Fibroblast of lung (primary cell): ENCODE results near the gene TXNDC11. TPM values are rescaled to one million over a fixed set of nuclear protein-coding genes. Genes with fewer than 3 reads are reported as not detected.

Source experiments
- DNase-seq, 2 donors: peaks; one replicate each; pipeline versions ENCODE4 v3.0.0 to v3.0.0-alpha.2; 2010; ENCODE audit warnings: low read depth in 2 of 2
- H2AFZ ChIP-seq: 2 replicates; pipeline ENCODE4 v1.5.1; 2012; ENCODE audit warnings: low read length, control low read depth, inconsistent platforms
- H3K27ac ChIP-seq: 2 replicates; pipeline ENCODE4 v1.5.1; 2011; ENCODE audit warnings: low read length, control low read depth; ENCODE audit not compliant: insufficient read depth
- H3K27me3 ChIP-seq: 2 replicates; pipeline ENCODE4 v1.5.1; 2011; ENCODE audit warnings: mild to moderate bottlenecking, low read length; ENCODE audit not compliant: control insufficient read depth, insufficient read depth
- H3K36me3 ChIP-seq: 2 replicates; pipeline ENCODE4 v1.5.1; 2011; ENCODE audit warnings: low read length; ENCODE audit not compliant: control insufficient read depth, insufficient read depth
- H3K4me1 ChIP-seq: 2 replicates; pipeline ENCODE4 v1.5.1; 2011; ENCODE audit warnings: low read length; ENCODE audit not compliant: control insufficient read depth, insufficient read depth; ENCODE audit errors: extremely low read depth
- H3K4me2 ChIP-seq: 2 replicates; pipeline ENCODE4 v1.5.1; 2011; ENCODE audit warnings: low read length, control low read depth; ENCODE audit not compliant: insufficient read depth; ENCODE audit errors: extremely low read depth
- H3K4me3 ChIP-seq, 4 experiments: fragments of 200-600 bp in 1 of 4; sonication (generic) in 1 of 4; replicated peaks in 1 of 4; 2 replicates each; pipeline ENCODE4 v1.5.1; 2011 to 2016; ENCODE audit warnings: low read length in 4 of 4, low read depth in 3 of 4, mild to moderate bottlenecking in 3 of 4, control low read depth in 2 of 4, inconsistent platforms in 1 of 4, mixed read lengths in 1 of 4; ENCODE audit not compliant: insufficient read depth in 1 of 4; ENCODE audit errors: control extremely low read depth in 1 of 4
- H3K79me2 ChIP-seq: 2 replicates; pipeline ENCODE4 v1.5.1; 2012; ENCODE audit warnings: mild to moderate bottlenecking, low read length, inconsistent platforms; ENCODE audit not compliant: control insufficient read depth, insufficient read depth
- H3K9ac ChIP-seq: 2 replicates; pipeline ENCODE4 v1.5.1; 2011; ENCODE audit warnings: mild to moderate bottlenecking, low read length, control low read depth; ENCODE audit not compliant: insufficient read depth
- H3K9me3 ChIP-seq: 2 replicates; pipeline ENCODE4 v1.5.1; 2012; ENCODE audit warnings: low read depth, low read length; ENCODE audit not compliant: control insufficient read depth, insufficient read depth
- H4K20me1 ChIP-seq: 2 replicates; pipeline ENCODE4 v1.5.1; 2011; ENCODE audit warnings: low read length; ENCODE audit not compliant: control insufficient read depth, insufficient read depth; ENCODE audit errors: extremely low read depth
- EZH2 ChIP-seq: IDR thresholded peaks from 2 replicates; pipeline ENCODE4 v1.5.1; 2012; ENCODE audit warnings: low read length, control low read depth, mild to moderate bottlenecking; ENCODE audit errors: missing control alignments
- polyA plus RNA-seq, 2 donors: library from polyadenylated mRNA; depleted of rRNA in 1 of 2; stranded (reverse) in 1 of 2; unstranded in 1 of 2; fragments of >200 nt; gene quantifications; 2 replicates each; pipeline ENCODE4 v1.2.1, GENCODE V29; 2011 to 2012; ENCODE audit warnings: missing spikeins in 1 of 2
- total RNA-seq: library from RNA; depleted of rRNA; stranded (reverse); fragments of >200 nt; gene quantifications from 2 replicates; pipeline ENCODE4 v1.2.1, GENCODE V29; 2014
- TF ChIP-seq, protein P1 (sequence below), 2 donors: IDR thresholded peaks in 1 of 2; conservative IDR thresholded peaks in 1 of 2; 1 replicate in 1 of 2; 2 replicates in 1 of 2; pipeline ENCODE4 v1.5.1; 2011 to 2012; ENCODE audit warnings: low read length in 2 of 2, control low read depth in 1 of 2, inconsistent platforms in 1 of 2, low read depth in 1 of 2, mild to moderate bottlenecking in 1 of 2

TXNDC11 gene
- total and polyA plus RNA-seq, 2 donors (not counting 1 experiment from before 2014, with no cell fraction given): 26.8 to 46.2 TPM

DNA sequence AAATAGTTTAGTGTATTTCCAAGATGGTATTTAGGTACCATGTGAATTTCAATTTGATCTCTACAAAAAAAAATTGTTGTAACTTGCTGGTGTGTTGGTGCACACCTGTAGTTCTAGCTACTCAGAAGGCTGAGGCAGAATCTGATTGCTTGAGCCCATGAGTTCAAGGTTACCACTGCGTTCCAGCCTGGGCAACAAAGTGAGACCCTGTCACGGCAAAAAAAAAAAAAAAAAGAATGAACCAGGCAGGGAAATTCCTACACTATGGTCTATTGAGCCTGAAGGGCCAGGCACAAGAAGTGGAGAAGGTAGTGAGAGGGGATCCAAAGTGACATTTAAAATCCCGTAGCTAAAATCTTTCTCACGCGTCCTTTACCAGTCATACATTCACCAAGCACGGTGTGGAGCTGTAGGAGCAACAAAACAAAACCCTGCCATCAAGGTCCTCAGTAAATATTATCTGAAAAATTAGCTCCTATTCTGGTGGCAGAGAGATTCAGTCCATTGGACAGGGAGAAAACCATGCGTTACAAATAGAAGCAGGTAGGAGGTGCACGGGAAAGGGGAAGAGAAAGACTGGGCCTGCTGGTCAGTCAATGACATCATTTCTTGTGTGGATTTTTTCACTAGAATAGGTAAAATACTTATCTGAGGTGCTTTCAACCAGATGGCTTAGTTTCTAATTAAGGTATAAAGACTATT is 27.3 kb downstream of the TXNDC11 start:
- Histone ChIP-seq H3K4me1 (no peaks in the 10 kb centered on the region), H4K20me1 (no peaks in the 10 kb centered on the region), H3K9me3 (no peaks in the 10 kb centered on the region), H3K9ac (no peak overlapping the region), H3K4me2 (no peak overlapping the region), H2AFZ (no peak overlapping the region), H3K36me3 (peaks cover 3% of the 10 kb centered on the region), H3K27me3 (no peaks in the 10 kb centered on the region), H3K4me3 (no peak overlapping the region), H3K27ac (no peak overlapping the region), H3K79me2 (no peaks in the 10 kb centered on the region)
- no peak for TF ChIP-seq EZH2
- TF ChIP-seq, protein P1, sequence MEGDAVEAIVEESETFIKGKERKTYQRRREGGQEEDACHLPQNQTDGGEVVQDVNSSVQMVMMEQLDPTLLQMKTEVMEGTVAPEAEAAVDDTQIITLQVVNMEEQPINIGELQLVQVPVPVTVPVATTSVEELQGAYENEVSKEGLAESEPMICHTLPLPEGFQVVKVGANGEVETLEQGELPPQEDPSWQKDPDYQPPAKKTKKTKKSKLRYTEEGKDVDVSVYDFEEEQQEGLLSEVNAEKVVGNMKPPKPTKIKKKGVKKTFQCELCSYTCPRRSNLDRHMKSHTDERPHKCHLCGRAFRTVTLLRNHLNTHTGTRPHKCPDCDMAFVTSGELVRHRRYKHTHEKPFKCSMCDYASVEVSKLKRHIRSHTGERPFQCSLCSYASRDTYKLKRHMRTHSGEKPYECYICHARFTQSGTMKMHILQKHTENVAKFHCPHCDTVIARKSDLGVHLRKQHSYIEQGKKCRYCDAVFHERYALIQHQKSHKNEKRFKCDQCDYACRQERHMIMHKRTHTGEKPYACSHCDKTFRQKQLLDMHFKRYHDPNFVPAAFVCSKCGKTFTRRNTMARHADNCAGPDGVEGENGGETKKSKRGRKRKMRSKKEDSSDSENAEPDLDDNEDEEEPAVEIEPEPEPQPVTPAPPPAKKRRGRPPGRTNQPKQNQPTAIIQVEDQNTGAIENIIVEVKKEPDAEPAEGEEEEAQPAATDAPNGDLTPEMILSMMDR (conservative IDR thresholded peaks at IDR 0.05 in 1 of 2, IDR thresholded peaks at IDR 0.05 in 1 of 2; ENCODE audit: low read depth in 1 of 2, low read length in 2 of 2): no peak
- no peak for DNase-seq

- Histone ChIP-seq H3K27ac (no peak overlapping the region), H3K4me2 (no peak overlapping the region), H3K4me3 (no peak overlapping the region), H3K4me1 (peaks cover 2% of the 10 kb centered on the region), H3K9ac (no peak overlapping the region), H3K36me3 (peaks cover 5% of the 10 kb centered on the region), H3K27me3 (no peaks in the 10 kb centered on the region), H4K20me1 (no peaks in the 10 kb centered on the region), H3K79me2 (no peaks in the 10 kb centered on the region), H2AFZ (no peak overlapping the region), H3K9me3 (no peaks in the 10 kb centered on the region)
- DNase-seq: no peak
- TF ChIP-seq EZH2: no peak
- TF ChIP-seq, protein P1 (conservative IDR thresholded peaks at IDR 0.05 in 1 of 2, IDR thresholded peaks at IDR 0.05 in 1 of 2; ENCODE audit: low read depth in 1 of 2, low read length in 2 of 2): no peak
Observed at GRCh38 chr16:11712122-11712521, 30.5 kb downstream of the TXNDC11 start.

DNA sequence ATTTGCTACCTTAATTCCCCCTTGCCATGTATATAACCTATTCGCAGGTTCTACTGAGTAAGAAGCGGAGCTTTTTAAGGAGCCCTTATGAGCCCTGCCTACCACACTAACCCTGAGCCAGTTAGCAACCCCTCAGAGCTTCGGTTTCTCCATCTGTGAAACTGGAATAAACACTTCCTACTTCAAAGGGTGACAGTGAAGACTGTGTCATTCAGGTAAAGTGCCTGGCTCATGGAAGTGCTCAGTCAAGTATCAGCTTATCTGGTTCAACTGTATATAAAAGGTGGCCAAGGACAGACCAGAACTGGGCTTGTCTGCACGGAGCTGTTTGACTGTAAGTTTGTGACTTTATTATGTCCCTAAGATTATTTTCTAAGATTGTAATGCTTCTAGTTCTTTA is 31.0 kb downstream of the TXNDC11 start:
- Histone ChIP-seq H3K4me3 (no peak overlapping the region), H3K4me1 (peaks cover 2% of the 10 kb centered on the region), H3K9ac (no peak overlapping the region), H3K27ac (no peak overlapping the region), H2AFZ (no peak overlapping the region), H3K9me3 (no peaks in the 10 kb centered on the region), H3K36me3 (peaks cover 5% of the 10 kb centered on the region), H3K4me2 (no peak overlapping the region), H4K20me1 (no peaks in the 10 kb centered on the region), H3K27me3 (no peaks in the 10 kb centered on the region), H3K79me2 (no peaks in the 10 kb centered on the region)
- no peak for DNase-seq
- TF ChIP-seq, protein P1 (conservative IDR thresholded peaks at IDR 0.05 in 1 of 2, IDR thresholded peaks at IDR 0.05 in 1 of 2; ENCODE audit: low read depth in 1 of 2, low read length in 2 of 2): no peak
- TF ChIP-seq EZH2: no peak
